GM06990 (cell line): Measurements from ENCODE around the gene WDFY1.
A peak's percentile ranks its signal among the peaks of the same experiment; 100 is the strongest.

Experiments
- DNase-seq: peaks from one replicate; pipeline ENCODE4 v3.0.0-alpha.2; 2011; ENCODE audit not compliant: insufficient read length; ENCODE audit errors: extremely low read depth
- H3K27me3 ChIP-seq: replicated peaks from 2 replicates; pipeline ENCODE4 v1.6.0; 2011; ENCODE audit warnings: low read length; ENCODE audit not compliant: control insufficient read depth, insufficient read depth
- H3K36me3 ChIP-seq: 2 replicates; pipeline ENCODE4 v1.5.1; 2011; ENCODE audit warnings: low read length; ENCODE audit not compliant: control insufficient read depth, insufficient read depth
- H3K4me3 ChIP-seq: replicated peaks from 2 replicates; pipeline ENCODE4 v1.5.1; 2011; ENCODE audit warnings: low read depth, mild to moderate bottlenecking, control low read depth, low read length
- CTCF ChIP-seq: IDR thresholded peaks from 2 replicates; pipeline ENCODE4 v1.5.1; 2011; ENCODE audit warnings: low read length, control low read depth, mild to moderate bottlenecking, inconsistent platforms; ENCODE audit not compliant: insufficient read depth, poor library complexity, severe bottlenecking

WDFY1 gene

GRCh38 chr2:223956300-223956699, 11.2 kb upstream of the WDFY1 start:
- Histone ChIP-seq H3K27me3 (no peaks in the 10 kb centered on the region), H3K36me3 (no peaks in the 10 kb centered on the region; the same call in 1 of the 2 replicates), H3K4me3 (peak overlapping the region; percentile 94)
- no peak for DNase-seq
- no peak for TF ChIP-seq CTCF

GRCh38 chr2:223954401-223954800, 9.3 kb upstream of the WDFY1 start:
- no peak for DNase-seq
- H3K27me3 ChIP-seq, result no peaks in the 10 kb centered on the region
- no peak overlapping the region for H3K4me3 ChIP-seq
- H3K36me3 ChIP-seq, result no peaks in the 10 kb centered on the region
- no peak for TF ChIP-seq CTCF

GRCh38 chr2:223952280-223952968, 7.3 kb upstream of the WDFY1 start:
- H3K27me3 ChIP-seq, result no peaks in the 10 kb centered on the region
- no peaks in the 10 kb centered on the region for H3K36me3 ChIP-seq
- peak; percentile 43 for DNase-seq
- peak overlapping the region; percentile 55 for H3K4me3 ChIP-seq
- no peak for TF ChIP-seq CTCF

GRCh38 chr2:223950448-223951347, 5.6 kb upstream of the WDFY1 start:
- no peak for TF ChIP-seq CTCF
- Histone ChIP-seq H3K27me3 (no peaks in the 10 kb centered on the region), H3K36me3 (no peaks in the 10 kb centered on the region), H3K4me3 (peak overlapping the region; percentile 16)
- no peak for DNase-seq

- TF ChIP-seq CTCF, result peak; percentile 31
- Histone ChIP-seq H3K36me3 (no peaks in the 10 kb centered on the region), H3K27me3 (no peaks in the 10 kb centered on the region), H3K4me3 (no peak overlapping the region)
- no peak for DNase-seq
These were observed 4.2 kb upstream of the WDFY1 start for GRCh38 chr2:223949241-223949840.
